ENCODE results near the gene AUNIP.

Gene AUNIP

GRCh38 chr1:25833158-25833557 is 26.1 kb downstream of the AUNIP start:
- in situ Hi-C loops (cut with MboI; ENCODE audit: low sequenced_read_pairs) = no loop called here

GRCh38 chr1:25832336-25833037 is 26.8 kb downstream of the AUNIP start:
- in situ Hi-C loops (cut with MboI; ENCODE audit: low sequenced_read_pairs) = no loop called here

GRCh38 chr1:25831569-25832196 is 27.6 kb downstream of the AUNIP start:
- in situ Hi-C loops (cut with MboI; ENCODE audit: low sequenced_read_pairs) = no loop called here

GRCh38 chr1:25829046-25829445 is 30.2 kb downstream of the AUNIP start:
- in situ Hi-C loops (cut with MboI; ENCODE audit: low sequenced_read_pairs) = no loop called here

- in situ Hi-C loops (cut with MboI; ENCODE audit: low sequenced_read_pairs) = no loop called here
Measured at GRCh38 chr1:25828491-25828890, 30.8 kb downstream of the AUNIP start.

- in situ Hi-C loops (cut with MboI; ENCODE audit: low sequenced_read_pairs) = no loop called here
Measured at GRCh38 chr1:25826571-25826970, 32.7 kb downstream of the AUNIP start.

- in situ Hi-C loops (cut with MboI; ENCODE audit: low sequenced_read_pairs) = no loop called here
Measured at GRCh38 chr1:25825605-25826004, 33.7 kb downstream of the AUNIP start.

GRCh38 chr1:25821630-25822091 is 37.6 kb downstream of the AUNIP start:
- in situ Hi-C loops (cut with MboI; ENCODE audit: low sequenced_read_pairs) = no loop called here

- in situ Hi-C loops (cut with MboI; ENCODE audit: low sequenced_read_pairs) = no loop called here
Measured at GRCh38 chr1:25821112-25821476, 38.2 kb downstream of the AUNIP start.

- in situ Hi-C loops (cut with MboI; ENCODE audit: low sequenced_read_pairs) = no loop called here
Measured at GRCh38 chr1:25820247-25821111, 38.8 kb downstream of the AUNIP start.

GRCh38 chr1:25819491-25820246 is 39.6 kb downstream of the AUNIP start, which contains the start of gene MTFR1L:
TSS of gene MTFR1L (plus strand) at chr1:25819954. CDS start at chr1:25823105, 3,151 bp downstream.
- in situ Hi-C loops (cut with MboI; ENCODE audit: low sequenced_read_pairs) = no loop called here

GRCh38 chr1:25818569-25818968 is 40.7 kb downstream of the AUNIP start:
- in situ Hi-C loops (cut with MboI; ENCODE audit: low sequenced_read_pairs) = no loop called here

GRCh38 chr1:25817840-25818501 is 41.3 kb downstream of the AUNIP start:
- in situ Hi-C loops (cut with MboI; ENCODE audit: low sequenced_read_pairs) = no loop called here

GRCh38 chr1:25816112-25816718 is 43.0 kb downstream of the AUNIP start:
- in situ Hi-C loops (cut with MboI; ENCODE audit: low sequenced_read_pairs) = no loop called here

GRCh38 chr1:25815208-25816111 is 43.8 kb downstream of the AUNIP start:
- in situ Hi-C loops (cut with MboI; ENCODE audit: low sequenced_read_pairs) = no loop called here

- in situ Hi-C loops (cut with MboI; ENCODE audit: low sequenced_read_pairs) = no loop called here
Measured at GRCh38 chr1:25814549-25815087, 44.6 kb downstream of the AUNIP start.

- in situ Hi-C loops (cut with MboI; ENCODE audit: low sequenced_read_pairs) = no loop called here
Measured at GRCh38 chr1:25813734-25814471, 45.4 kb downstream of the AUNIP start.
